ENCODE measurements around the gene RNF130.

RNF130 gene

GRCh38 chr5:180071531-180072255 lies at the start of gene RNF130:
Gene RNF130 (minus strand): TSS chr5:180071759. CDS start chr5:180071702, 57 bp downstream.
- peak; percentile 73 to 82 for DNase-seq (ENCODE audit: low read depth in 2 of 2)

GRCh38 chr5:180120237-180121101 lies 48.9 kb upstream of the RNF130 start:
- DNase-seq (ENCODE audit: low read depth in 2 of 2), result no peak

- no peak for DNase-seq (ENCODE audit: low read depth in 2 of 2)
Observed at GRCh38 chr5:180119903-180120236, 48.3 kb upstream of the RNF130 start.

GRCh38 chr5:180119031-180119902 lies 47.7 kb upstream of the RNF130 start:
- no peak for DNase-seq (ENCODE audit: low read depth in 2 of 2)

GRCh38 chr5:180118391-180118791 lies 46.8 kb upstream of the RNF130 start:
- DNase-seq (ENCODE audit: low read depth in 2 of 2), result no peak

GRCh38 chr5:180117000-180117725 lies 45.6 kb upstream of the RNF130 start:
- DNase-seq (ENCODE audit: low read depth in 2 of 2), result no peak

GRCh38 chr5:180116077-180116999 lies 44.8 kb upstream of the RNF130 start:
- no peak for DNase-seq (ENCODE audit: low read depth in 2 of 2)

- no peak for DNase-seq (ENCODE audit: low read depth in 2 of 2)
Observed at GRCh38 chr5:180115326-180116076, 43.9 kb upstream of the RNF130 start.

- no peak for DNase-seq (ENCODE audit: low read depth in 2 of 2)
Observed at GRCh38 chr5:180114304-180115003, 42.9 kb upstream of the RNF130 start.

GRCh38 chr5:180113660-180114303 lies 42.2 kb upstream of the RNF130 start:
- no peak for DNase-seq (ENCODE audit: low read depth in 2 of 2)

- DNase-seq (ENCODE audit: low read depth in 2 of 2), result no peak
Observed at GRCh38 chr5:180112181-180112861, 40.8 kb upstream of the RNF130 start.

- DNase-seq (ENCODE audit: low read depth in 2 of 2), result no peak
Observed at GRCh38 chr5:180111273-180112002, 39.9 kb upstream of the RNF130 start.

- DNase-seq (ENCODE audit: low read depth in 2 of 2), result no peak
Observed at GRCh38 chr5:180109920-180110319, 38.4 kb upstream of the RNF130 start.

GRCh38 chr5:180107005-180107404 lies 35.4 kb upstream of the RNF130 start:
- no peak for DNase-seq (ENCODE audit: low read depth in 2 of 2)

GRCh38 chr5:180105827-180106312 lies 34.3 kb upstream of the RNF130 start:
- no peak for DNase-seq (ENCODE audit: low read depth in 2 of 2)

GRCh38 chr5:180104168-180104530 lies 32.6 kb upstream of the RNF130 start:
- no peak for DNase-seq (ENCODE audit: low read depth in 2 of 2)
